ENCODE data around the gene GCFC2. TPM values are rescaled to one million over a fixed set of nuclear protein-coding genes. Genes with fewer than 3 reads are reported as not detected.

Gene GCFC2
- total RNA-seq, 2 donors from 2014 or later: 21.5 to 29.2 TPM

DNA sequence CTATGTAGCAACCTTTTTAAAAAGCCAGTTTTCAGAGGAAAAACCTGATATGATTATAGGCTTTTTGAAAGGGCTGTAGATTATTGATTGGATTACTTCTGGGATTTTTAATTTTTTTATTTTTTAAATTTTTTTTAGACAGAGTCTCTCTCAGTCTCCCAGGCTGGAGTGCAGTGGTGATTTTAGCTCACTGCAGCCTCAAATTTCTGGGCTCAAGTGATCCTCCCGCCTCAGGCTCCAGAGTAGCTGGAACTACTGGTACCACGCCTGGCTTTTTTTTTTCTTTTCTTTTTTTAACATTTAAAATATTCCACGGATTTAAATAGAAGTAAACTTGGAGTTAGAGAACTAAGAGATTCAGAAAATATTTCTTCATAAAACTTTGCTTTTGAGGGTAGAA, 62.9 kb downstream of the GCFC2 start:
- Histone ChIP-seq H3K27me3 (replicated peaks; ENCODE audit: insufficient read depth) (no peaks in the 10 kb centered on the region), H3K4me1 (ENCODE audit: control insufficient read depth in 1 of 2, low read depth in 2 of 2) (peaks cover 0 to 14% of the 10 kb centered on the region in 2 donors), H3K9me3 (no peaks in the 10 kb centered on the region), H3K27ac (no peak overlapping the region), H3K4me3 (peak overlapping the region; percentile 84), H3K36me3 (peaks cover 9% of the 10 kb centered on the region)
- DNase-seq (ENCODE audit: low spot score) (no peak), ATAC-seq (ENCODE audit: insufficient number of reproducible peaks, low FRiP score, low read depth) (no peak)
- peak; percentile 11 for TF ChIP-seq CTCF (IDR thresholded peaks at IDR 0.05)

- no peaks in the 10 kb centered on the region for H3K27me3 ChIP-seq (replicated peaks; ENCODE audit: insufficient read depth)
- H3K9me3 ChIP-seq: no peaks in the 10 kb centered on the region
- TF ChIP-seq CTCF (IDR thresholded peaks at IDR 0.05): no peak
- peak within 1 kb of the TSS; percentile 24 to 32 for H3K27ac ChIP-seq
- peaks cover 0 to 14% of the 10 kb centered on the region in 2 donors for H3K4me1 ChIP-seq (ENCODE audit: control insufficient read depth in 1 of 2, low read depth in 2 of 2)
- H3K36me3 ChIP-seq: peaks cover 2% of the 10 kb centered on the region
- H3K4me3 ChIP-seq: peak within 1 kb of the TSS; percentile 84
- ATAC-seq (ENCODE audit: insufficient number of reproducible peaks, low FRiP score, low read depth): peak; percentile 90
- peak; percentile 45 for DNase-seq (ENCODE audit: low spot score)
Measured at GRCh38 chr2:75646583-75647425, 63.9 kb downstream of the GCFC2 start, which contains the start of gene MRPL19. MRPL19 (plus strand) TSS chr2:75646783; CDS start chr2:75646808, 25 bp downstream.

DNA sequence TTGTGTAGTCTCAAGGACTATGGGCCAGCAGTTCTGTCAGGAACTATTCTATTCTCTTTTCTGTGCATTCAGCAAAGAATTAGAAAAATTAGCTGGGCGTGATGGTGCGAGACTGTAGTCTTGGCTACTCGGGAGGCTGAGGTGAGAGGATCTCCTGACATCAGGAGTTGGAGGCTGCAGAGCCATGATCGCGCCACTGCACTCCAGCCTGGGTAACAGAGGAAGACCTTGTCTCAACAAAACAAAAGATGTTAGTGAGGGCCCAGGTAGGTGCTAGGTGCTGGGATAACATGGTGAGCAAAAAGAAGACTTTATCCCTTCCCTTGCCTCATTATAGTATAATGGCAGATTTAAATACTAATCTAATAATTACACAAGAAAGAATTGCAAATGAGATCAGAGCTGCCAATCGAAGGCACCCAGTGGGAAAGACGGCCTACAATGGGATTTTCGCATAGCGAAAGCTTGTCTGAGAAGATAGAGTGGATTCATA, 64.6 kb downstream of the GCFC2 start:
- no peaks in the 10 kb centered on the region for H3K27me3 ChIP-seq (replicated peaks; ENCODE audit: insufficient read depth)
- no peaks in the 10 kb centered on the region for H3K36me3 ChIP-seq
- no peak for ATAC-seq (ENCODE audit: insufficient number of reproducible peaks, low FRiP score, low read depth)
- peaks cover 0 to 14% of the 10 kb centered on the region in 2 donors for H3K4me1 ChIP-seq (ENCODE audit: control insufficient read depth in 1 of 2, low read depth in 2 of 2)
- TF ChIP-seq CTCF (IDR thresholded peaks at IDR 0.05): no peak
- peak overlapping the region; percentile 84 for H3K4me3 ChIP-seq
- no peaks in the 10 kb centered on the region for H3K9me3 ChIP-seq
- no peak for DNase-seq (ENCODE audit: low spot score)
- H3K27ac ChIP-seq: peak overlapping the region; percentile 24 to 32

GRCh38 chr2:75645643-75646042, 65.1 kb downstream of the GCFC2 start:
- ATAC-seq (ENCODE audit: insufficient number of reproducible peaks, low FRiP score, low read depth) (no peak), DNase-seq (ENCODE audit: low spot score) (no peak)
- H3K4me3 ChIP-seq: no peak overlapping the region
- peaks cover 4 to 14% of the 10 kb centered on the region in 2 donors for H3K4me1 ChIP-seq (ENCODE audit: control insufficient read depth in 1 of 2, low read depth in 2 of 2)
- no peaks in the 10 kb centered on the region for H3K36me3 ChIP-seq
- H3K27me3 ChIP-seq (replicated peaks; ENCODE audit: insufficient read depth): no peaks in the 10 kb centered on the region
- H3K9me3 ChIP-seq: no peaks in the 10 kb centered on the region
- TF ChIP-seq CTCF (IDR thresholded peaks at IDR 0.05): no peak
- H3K27ac ChIP-seq: no peak overlapping the region

- DNase-seq (ENCODE audit: low spot score): no peak
- no peak for TF ChIP-seq CTCF (IDR thresholded peaks at IDR 0.05)
- no peak overlapping the region for H3K4me3 ChIP-seq
- H3K4me1 ChIP-seq (ENCODE audit: control insufficient read depth in 1 of 2, low read depth in 2 of 2): peaks cover 4 to 14% of the 10 kb centered on the region in 2 donors
- H3K27ac ChIP-seq: no peak overlapping the region
- H3K27me3 ChIP-seq (replicated peaks; ENCODE audit: insufficient read depth): no peaks in the 10 kb centered on the region
- no peak for ATAC-seq (ENCODE audit: insufficient number of reproducible peaks, low FRiP score, low read depth)
- no peaks in the 10 kb centered on the region for H3K9me3 ChIP-seq
- no peaks in the 10 kb centered on the region for H3K36me3 ChIP-seq
Measured at GRCh38 chr2:75643980-75644379, 66.7 kb downstream of the GCFC2 start.

All from thoracic aorta (tissue), 2 donors.